Loucy (cell line): ENCODE measurements around the gene PDHA1.

Experiments
- H2AFZ ChIP-seq: fragments of 200-600 bp; sonication (generic); 2 replicates; pipeline ENCODE4 v1.6.0; 2016; ENCODE audit warnings: antibody characterized with exemption, mild to moderate bottlenecking, low read length, moderate library complexity
- H3F3A ChIP-seq: fragments of 200-600 bp; 2 replicates; pipeline ENCODE4 v1.6.0; 2016; ENCODE audit warnings: antibody characterized with exemption, low read depth, mild to moderate bottlenecking
- H3K27me3 ChIP-seq: fragments of 200-600 bp; sonication (generic); 2 replicates; pipeline ENCODE4 v1.6.1; 2014; ENCODE audit warnings: low read length, mild to moderate bottlenecking; ENCODE audit not compliant: insufficient read depth, poor library complexity, severe bottlenecking
- H3K36me3 ChIP-seq: fragments of 200-600 bp; sonication (generic); 2 replicates; pipeline ENCODE4 v1.6.1; 2016; ENCODE audit warnings: low read length; ENCODE audit not compliant: insufficient read depth
- H3K4me1 ChIP-seq: fragments of 200-600 bp; sonication (generic); 2 replicates; pipeline ENCODE4 v1.5.1; 2014; ENCODE audit warnings: low read length, mild to moderate bottlenecking; ENCODE audit not compliant: insufficient read depth, poor library complexity, severe bottlenecking
- H3K4me2 ChIP-seq: fragments of 200-600 bp; sonication (generic); 2 replicates; pipeline ENCODE4 v1.6.0; 2014; ENCODE audit warnings: antibody characterized with exemption, low read length, low read depth, mild to moderate bottlenecking; ENCODE audit not compliant: poor library complexity, severe bottlenecking
- H3K4me3 ChIP-seq: fragments of 200-600 bp; sonication (generic); 2 replicates; pipeline ENCODE4 v1.5.1; 2014; ENCODE audit warnings: low read length, mild to moderate bottlenecking, mixed read lengths; ENCODE audit not compliant: poor library complexity, severe bottlenecking
- H3K79me2 ChIP-seq: fragments of 200-600 bp; sonication (generic); 2 replicates; pipeline ENCODE4 v1.6.1; 2014; ENCODE audit warnings: low read length; ENCODE audit not compliant: insufficient read depth
- H3K9ac ChIP-seq: fragments of 200-600 bp; sonication (generic); 2 replicates; pipeline ENCODE4 v1.6.0; 2014; ENCODE audit warnings: mild to moderate bottlenecking, low read depth, low read length, moderate library complexity; ENCODE audit not compliant: poor library complexity, severe bottlenecking
- H3K9me2 ChIP-seq: fragments of 200-600 bp; sonication (generic); replicated peaks from 2 replicates; pipeline ENCODE4 v1.6.1; 2016; ENCODE audit warnings: low read depth, low read length, mixed read lengths
- H3K9me3 ChIP-seq: fragments of 200-600 bp; sonication (generic); 2 replicates; pipeline ENCODE4 v1.6.1; 2014; ENCODE audit warnings: mild to moderate bottlenecking, antibody characterized with exemption, low read length, low read depth; ENCODE audit not compliant: insufficient read depth
- H4K20me1 ChIP-seq: fragments of 200-600 bp; sonication (generic); 2 replicates; pipeline ENCODE4 v1.6.0; 2014; ENCODE audit warnings: antibody characterized with exemption, low read length, mild to moderate bottlenecking; ENCODE audit not compliant: insufficient read depth, poor library complexity, severe bottlenecking
- EZH2phosphoT487 ChIP-seq: fragments of 200-600 bp; IDR thresholded peaks from 2 replicates; pipeline ENCODE4 v1.6.1; 2018; ENCODE audit warnings: antibody characterized with exemption, mild to moderate bottlenecking, moderate library complexity, borderline replicate concordance
- TF ChIP-seq, protein P1 (sequence below): fragments of 200-600 bp; sonication (generic); conservative IDR thresholded peaks from 2 replicates; pipeline ENCODE4 v1.5.1; 2014; ENCODE audit warnings: mild to moderate bottlenecking, antibody characterized with exemption, low read length

The PDHA1 gene

DNA sequence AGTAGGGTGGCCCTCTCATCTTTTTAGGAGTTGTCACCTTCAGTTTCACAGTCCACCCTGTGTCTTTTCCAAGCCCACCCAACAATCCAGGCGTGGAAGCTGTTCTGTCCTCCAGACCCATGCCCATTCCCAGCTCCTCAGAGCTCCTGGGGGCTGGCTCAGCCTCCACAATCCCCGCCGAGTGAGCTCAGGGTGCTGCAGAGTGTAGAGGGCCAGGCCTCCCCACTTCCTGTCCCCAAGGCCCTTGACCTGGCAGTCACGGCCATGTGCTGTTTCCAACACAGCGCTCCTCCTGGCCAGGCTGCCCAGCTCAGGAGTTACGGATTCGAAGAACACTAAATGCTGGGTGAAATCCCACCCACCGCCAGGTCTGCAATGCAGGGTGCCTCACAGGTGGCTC is 31.8 kb downstream of the PDHA1 start:
- Histone ChIP-seq H3K4me3 (no peak overlapping the region), H3K9me3 (no peaks in the 10 kb centered on the region)

DNA sequence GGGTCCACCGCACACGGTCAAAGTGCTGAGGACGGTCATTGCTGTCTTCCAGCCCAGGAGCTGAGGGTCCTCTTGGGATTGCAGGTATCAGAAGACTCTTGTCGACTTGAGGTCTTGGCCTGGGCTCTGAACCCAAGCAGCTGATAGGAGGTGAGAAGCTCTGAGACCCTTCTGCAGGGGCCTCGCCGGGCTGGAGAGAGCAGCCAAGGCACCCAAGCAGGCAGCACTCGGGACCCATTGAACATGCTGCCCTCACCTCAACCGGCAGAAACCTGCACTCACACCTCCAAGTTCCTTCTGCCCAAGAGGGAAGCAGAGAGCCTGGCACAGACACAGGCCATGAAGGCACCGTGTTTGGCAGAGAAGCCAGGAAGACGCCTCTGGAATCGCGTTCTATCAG is 34.1 kb downstream of the PDHA1 start:
- TF ChIP-seq, protein P1, sequence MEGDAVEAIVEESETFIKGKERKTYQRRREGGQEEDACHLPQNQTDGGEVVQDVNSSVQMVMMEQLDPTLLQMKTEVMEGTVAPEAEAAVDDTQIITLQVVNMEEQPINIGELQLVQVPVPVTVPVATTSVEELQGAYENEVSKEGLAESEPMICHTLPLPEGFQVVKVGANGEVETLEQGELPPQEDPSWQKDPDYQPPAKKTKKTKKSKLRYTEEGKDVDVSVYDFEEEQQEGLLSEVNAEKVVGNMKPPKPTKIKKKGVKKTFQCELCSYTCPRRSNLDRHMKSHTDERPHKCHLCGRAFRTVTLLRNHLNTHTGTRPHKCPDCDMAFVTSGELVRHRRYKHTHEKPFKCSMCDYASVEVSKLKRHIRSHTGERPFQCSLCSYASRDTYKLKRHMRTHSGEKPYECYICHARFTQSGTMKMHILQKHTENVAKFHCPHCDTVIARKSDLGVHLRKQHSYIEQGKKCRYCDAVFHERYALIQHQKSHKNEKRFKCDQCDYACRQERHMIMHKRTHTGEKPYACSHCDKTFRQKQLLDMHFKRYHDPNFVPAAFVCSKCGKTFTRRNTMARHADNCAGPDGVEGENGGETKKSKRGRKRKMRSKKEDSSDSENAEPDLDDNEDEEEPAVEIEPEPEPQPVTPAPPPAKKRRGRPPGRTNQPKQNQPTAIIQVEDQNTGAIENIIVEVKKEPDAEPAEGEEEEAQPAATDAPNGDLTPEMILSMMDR = no peak
- TF ChIP-seq EZH2phosphoT487 = no peak

More for the DNA sequence above, 31.8 kb downstream of the PDHA1 start:
- H3K9ac ChIP-seq = no peak overlapping the region
- no peak overlapping the region for H3K4me2 ChIP-seq
- TF ChIP-seq, protein P1 = no peak
- no peak for TF ChIP-seq EZH2phosphoT487
- no peaks in the 10 kb centered on the region for H3F3A ChIP-seq
- H3K27me3 ChIP-seq = no peaks in the 10 kb centered on the region
- H3K36me3 ChIP-seq = no peaks in the 10 kb centered on the region
- H4K20me1 ChIP-seq = no peaks in the 10 kb centered on the region
- H2AFZ ChIP-seq = no peak overlapping the region
- H3K79me2 ChIP-seq = no peaks in the 10 kb centered on the region
- no peaks in the 10 kb centered on the region for H3K4me1 ChIP-seq
- H3K9me2 ChIP-seq = no peaks in the 10 kb centered on the region

DNA sequence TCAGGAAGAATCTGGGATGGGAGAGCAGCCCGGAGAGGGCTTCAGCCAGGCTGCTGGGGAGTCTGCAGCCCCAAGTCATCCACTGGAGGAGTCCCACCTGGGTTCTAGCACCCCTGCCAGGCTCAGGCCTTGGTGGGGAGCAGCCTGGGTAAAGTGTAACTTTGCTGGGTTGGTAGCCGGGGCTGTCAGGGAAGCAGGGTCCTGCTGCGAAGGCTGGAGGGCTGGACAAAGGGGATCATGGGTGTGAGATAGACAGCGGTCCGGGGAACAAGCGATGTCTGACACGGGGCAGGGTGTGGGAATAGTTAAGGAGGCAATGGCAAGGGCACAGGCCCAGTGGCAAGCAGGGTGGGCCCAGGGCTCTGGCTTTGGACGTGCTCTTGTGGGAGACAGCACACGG is 37.6 kb downstream of the PDHA1 start:
- Histone ChIP-seq H2AFZ (no peak overlapping the region), H3K79me2 (no peaks in the 10 kb centered on the region), H3K4me1 (no peaks in the 10 kb centered on the region), H3F3A (no peaks in the 10 kb centered on the region), H4K20me1 (no peaks in the 10 kb centered on the region), H3K27me3 (no peaks in the 10 kb centered on the region), H3K9ac (no peak overlapping the region), H3K4me2 (no peak overlapping the region), H3K36me3 (no peaks in the 10 kb centered on the region), H3K9me2 (no peaks in the 10 kb centered on the region), H3K4me3 (no peak overlapping the region), H3K9me3 (no peaks in the 10 kb centered on the region)
- TF ChIP-seq, protein P1 = no peak
- TF ChIP-seq EZH2phosphoT487 = no peak

More for the DNA sequence above, 34.1 kb downstream of the PDHA1 start:
- Histone ChIP-seq H3K9ac (no peak overlapping the region), H3K27me3 (no peaks in the 10 kb centered on the region), H3K79me2 (no peaks in the 10 kb centered on the region), H3K4me3 (no peak overlapping the region), H3K9me2 (no peaks in the 10 kb centered on the region), H3K36me3 (no peaks in the 10 kb centered on the region), H4K20me1 (no peaks in the 10 kb centered on the region), H3K9me3 (no peaks in the 10 kb centered on the region), H2AFZ (no peak overlapping the region), H3K4me2 (no peak overlapping the region), H3F3A (no peaks in the 10 kb centered on the region), H3K4me1 (no peaks in the 10 kb centered on the region)
